ENCODE results near the gene FRRS1.

FRRS1 gene

GRCh38 chr1:99685516-99686180, 80.8 kb downstream of the FRRS1 start:
- H2AFZ ChIP-seq (ENCODE audit: low read length) = peak overlapping the region; percentile 34
- H2BK12ac ChIP-seq (ENCODE audit: low read length) = no peak overlapping the region
- H3K9me3 ChIP-seq (replicated peaks in 1 of 2; ENCODE audit: control insufficient read depth in 2 of 2, insufficient read depth in 1 of 2, low read depth in 1 of 2, low read length in 2 of 2) = no peaks in the 10 kb centered on the region
- DNase-seq (ENCODE audit: low spot score) = peak; percentile 52
- no peak overlapping the region for H4K8ac ChIP-seq (ENCODE audit: low read depth, low read length)
- H3K23ac ChIP-seq (ENCODE audit: low read depth, low read length, poor library complexity) = no peak overlapping the region
- H3K79me1 ChIP-seq (ENCODE audit: low read depth, low read length) = no peaks in the 10 kb centered on the region
- no peak overlapping the region for H3K4me2 ChIP-seq (ENCODE audit: insufficient read depth, low read length, poor library complexity, severe bottlenecking)
- no peak overlapping the region for H2AK5ac ChIP-seq (ENCODE audit: low read depth, low read length)
- no peak overlapping the region for H3K18ac ChIP-seq (ENCODE audit: low read length)
- H3K9ac ChIP-seq (ENCODE audit: low read depth, low read length, poor library complexity) = no peak overlapping the region
- no peak overlapping the region for H3K4me3 ChIP-seq (ENCODE audit: low read length in 2 of 2)
- H3K27ac ChIP-seq (replicated peaks; ENCODE audit: low read length) = no peak overlapping the region
- H3K14ac ChIP-seq (ENCODE audit: low read length) = no peak overlapping the region
- no peak overlapping the region for H2BK5ac ChIP-seq (ENCODE audit: low read length)
- H4K91ac ChIP-seq (ENCODE audit: low read depth, low read length, poor library complexity) = no peak overlapping the region
- no peak overlapping the region for H3K4ac ChIP-seq (ENCODE audit: low read length)
- peaks cover 0 to 3% of the 10 kb centered on the region in 2 donors for H3K4me1 ChIP-seq (ENCODE audit: control insufficient read depth in 2 of 2, insufficient read depth in 1 of 2, low read depth in 1 of 2, low read length in 2 of 2)
- no peaks in the 10 kb centered on the region for H3K27me3 ChIP-seq (ENCODE audit: control insufficient read depth in 3 of 3, insufficient read depth in 3 of 3, low read depth in 1 of 3, low read length in 3 of 3)
- no peak overlapping the region for H2BK15ac ChIP-seq (ENCODE audit: low read length)
- no peak overlapping the region for H2BK120ac ChIP-seq (ENCODE audit: low read depth, low read length)
- peaks cover 0 to 18% of the 10 kb centered on the region in 2 donors for H3K36me3 ChIP-seq (replicated peaks in 1 of 2; ENCODE audit: control insufficient read depth in 2 of 2, insufficient read depth in 2 of 2, low read length in 2 of 2)
- no CpG with 5 or more reads among the region's 6 CpGs for WGBS, 2 donors (ENCODE audit: extremely low coverage in 2 of 2, insufficient read length in 2 of 2, insufficient replicate concordance in 1 of 2)

- WGBS, 2 donors (ENCODE audit: extremely low coverage in 2 of 2, insufficient read length in 2 of 2, insufficient replicate concordance in 1 of 2) = no CpG with 5 or more reads among the region's 4 CpGs
- no peaks in the 10 kb centered on the region for H3K9me3 ChIP-seq (replicated peaks in 1 of 2; ENCODE audit: control insufficient read depth in 2 of 2, insufficient read depth in 1 of 2, low read depth in 1 of 2, low read length in 2 of 2)
- H3K27ac ChIP-seq (replicated peaks; ENCODE audit: low read length) = no peak overlapping the region
- no peak overlapping the region for H3K9ac ChIP-seq (ENCODE audit: low read depth, low read length, poor library complexity)
- DNase-seq (ENCODE audit: low spot score) = no peak
- H3K18ac ChIP-seq (ENCODE audit: low read length) = no peak overlapping the region
- H2AK5ac ChIP-seq (ENCODE audit: low read depth, low read length) = no peak overlapping the region
- peaks cover 0 to 3% of the 10 kb centered on the region in 2 donors for H3K36me3 ChIP-seq (replicated peaks in 1 of 2; ENCODE audit: control insufficient read depth in 2 of 2, insufficient read depth in 2 of 2, low read length in 2 of 2)
- no peak overlapping the region for H2BK120ac ChIP-seq (ENCODE audit: low read depth, low read length)
- no peak overlapping the region for H3K4me2 ChIP-seq (ENCODE audit: insufficient read depth, low read length, poor library complexity, severe bottlenecking)
- H2BK15ac ChIP-seq (ENCODE audit: low read length) = no peak overlapping the region
- H3K4ac ChIP-seq (ENCODE audit: low read length) = no peak overlapping the region
- H3K23ac ChIP-seq (ENCODE audit: low read depth, low read length, poor library complexity) = no peak overlapping the region
- no peaks in the 10 kb centered on the region for H3K27me3 ChIP-seq (ENCODE audit: control insufficient read depth in 3 of 3, insufficient read depth in 3 of 3, low read depth in 1 of 3, low read length in 3 of 3)
- H3K4me3 ChIP-seq (ENCODE audit: low read length in 2 of 2) = no peak overlapping the region
- no peaks in the 10 kb centered on the region for H3K79me1 ChIP-seq (ENCODE audit: low read depth, low read length)
- H4K91ac ChIP-seq (ENCODE audit: low read depth, low read length, poor library complexity) = no peak overlapping the region
- no peak overlapping the region for H4K8ac ChIP-seq (ENCODE audit: low read depth, low read length)
- H3K14ac ChIP-seq (ENCODE audit: low read length) = no peak overlapping the region
- no peak overlapping the region for H2BK5ac ChIP-seq (ENCODE audit: low read length)
- no peak overlapping the region for H2BK12ac ChIP-seq (ENCODE audit: low read length)
- no peak overlapping the region for H2AFZ ChIP-seq (ENCODE audit: low read length)
- peaks cover 0 to 3% of the 10 kb centered on the region in 2 donors for H3K4me1 ChIP-seq (ENCODE audit: control insufficient read depth in 2 of 2, insufficient read depth in 1 of 2, low read depth in 1 of 2, low read length in 2 of 2)
Measured at GRCh38 chr1:99682291-99682751, 84.1 kb downstream of the FRRS1 start.

GRCh38 chr1:99681583-99681982, 84.9 kb downstream of the FRRS1 start:
- Histone ChIP-seq H3K79me1 (ENCODE audit: low read depth, low read length) (no peaks in the 10 kb centered on the region), H2AFZ (ENCODE audit: low read length) (no peak overlapping the region), H3K4me2 (ENCODE audit: insufficient read depth, low read length, poor library complexity, severe bottlenecking) (no peak overlapping the region), H3K18ac (ENCODE audit: low read length) (no peak overlapping the region), H4K91ac (ENCODE audit: low read depth, low read length, poor library complexity) (no peak overlapping the region), H3K4ac (ENCODE audit: low read length) (no peak overlapping the region), H3K36me3 (replicated peaks in 1 of 2; ENCODE audit: control insufficient read depth in 2 of 2, insufficient read depth in 2 of 2, low read length in 2 of 2) (no peaks in the 10 kb centered on the region), H3K9me3 (replicated peaks in 1 of 2; ENCODE audit: control insufficient read depth in 2 of 2, insufficient read depth in 1 of 2, low read depth in 1 of 2, low read length in 2 of 2) (no peaks in the 10 kb centered on the region), H2AK5ac (ENCODE audit: low read depth, low read length) (no peak overlapping the region), H3K4me1 (ENCODE audit: control insufficient read depth in 2 of 2, insufficient read depth in 1 of 2, low read depth in 1 of 2, low read length in 2 of 2) (peaks cover 0 to 3% of the 10 kb centered on the region in 2 donors), H3K27me3 (ENCODE audit: control insufficient read depth in 3 of 3, insufficient read depth in 3 of 3, low read depth in 1 of 3, low read length in 3 of 3) (no peaks in the 10 kb centered on the region), H2BK12ac (ENCODE audit: low read length) (no peak overlapping the region), H3K4me3 (ENCODE audit: low read length in 2 of 2) (no peak overlapping the region), H2BK120ac (ENCODE audit: low read depth, low read length) (no peak overlapping the region), H3K27ac (replicated peaks; ENCODE audit: low read length) (no peak overlapping the region), H2BK15ac (ENCODE audit: low read length) (no peak overlapping the region), H4K8ac (ENCODE audit: low read depth, low read length) (no peak overlapping the region), H2BK5ac (ENCODE audit: low read length) (no peak overlapping the region), H3K9ac (ENCODE audit: low read depth, low read length, poor library complexity) (no peak overlapping the region), H3K23ac (ENCODE audit: low read depth, low read length, poor library complexity) (no peak overlapping the region), H3K14ac (ENCODE audit: low read length) (no peak overlapping the region)
- WGBS, 2 donors (ENCODE audit: extremely low coverage in 2 of 2, insufficient read length in 2 of 2, insufficient replicate concordance in 1 of 2) = no CpG with 5 or more reads among the region's 3 CpGs
- DNase-seq (ENCODE audit: low spot score) = no peak

GRCh38 chr1:99680270-99680669, 86.2 kb downstream of the FRRS1 start:
- H2BK15ac ChIP-seq (ENCODE audit: low read length) = no peak overlapping the region
- no peak overlapping the region for H4K91ac ChIP-seq (ENCODE audit: low read depth, low read length, poor library complexity)
- peaks cover 0 to 2% of the 10 kb centered on the region in 2 donors for H3K4me1 ChIP-seq (ENCODE audit: control insufficient read depth in 2 of 2, insufficient read depth in 1 of 2, low read depth in 1 of 2, low read length in 2 of 2)
- no peak for DNase-seq (ENCODE audit: low spot score)
- H2BK120ac ChIP-seq (ENCODE audit: low read depth, low read length) = no peak overlapping the region
- no peak overlapping the region for H3K4me2 ChIP-seq (ENCODE audit: insufficient read depth, low read length, poor library complexity, severe bottlenecking)
- no peak overlapping the region for H2AFZ ChIP-seq (ENCODE audit: low read length)
- H3K14ac ChIP-seq (ENCODE audit: low read length) = no peak overlapping the region
- H3K36me3 ChIP-seq (replicated peaks in 1 of 2; ENCODE audit: control insufficient read depth in 2 of 2, insufficient read depth in 2 of 2, low read length in 2 of 2) = no peaks in the 10 kb centered on the region
- H3K27ac ChIP-seq (replicated peaks; ENCODE audit: low read length) = no peak overlapping the region
- H3K4ac ChIP-seq (ENCODE audit: low read length) = no peak overlapping the region
- no peak overlapping the region for H3K4me3 ChIP-seq (ENCODE audit: low read length in 2 of 2)
- no CpG with 5 or more reads among the region's 1 CpG for WGBS, 2 donors (ENCODE audit: extremely low coverage in 2 of 2, insufficient read length in 2 of 2, insufficient replicate concordance in 1 of 2)
- H3K9me3 ChIP-seq (replicated peaks in 1 of 2; ENCODE audit: control insufficient read depth in 2 of 2, insufficient read depth in 1 of 2, low read depth in 1 of 2, low read length in 2 of 2) = no peaks in the 10 kb centered on the region
- no peaks in the 10 kb centered on the region for H3K27me3 ChIP-seq (ENCODE audit: control insufficient read depth in 3 of 3, insufficient read depth in 3 of 3, low read depth in 1 of 3, low read length in 3 of 3)
- no peak overlapping the region for H3K18ac ChIP-seq (ENCODE audit: low read length)
- no peaks in the 10 kb centered on the region for H3K79me1 ChIP-seq (ENCODE audit: low read depth, low read length)
- H2BK5ac ChIP-seq (ENCODE audit: low read length) = no peak overlapping the region
- H4K8ac ChIP-seq (ENCODE audit: low read depth, low read length) = no peak overlapping the region
- no peak overlapping the region for H3K9ac ChIP-seq (ENCODE audit: low read depth, low read length, poor library complexity)
- no peak overlapping the region for H2AK5ac ChIP-seq (ENCODE audit: low read depth, low read length)
- no peak overlapping the region for H3K23ac ChIP-seq (ENCODE audit: low read depth, low read length, poor library complexity)
- H2BK12ac ChIP-seq (ENCODE audit: low read length) = no peak overlapping the region

All from neuronal stem cell (in vitro differentiated cells).